Ascending aorta (tissue), 2 donors: ENCODE results near the gene BRF1. TPM values are rescaled to one million over a fixed set of nuclear protein-coding genes. Genes with fewer than 3 reads are reported as not detected.

ENCODE experiments used
- DNase-seq, 2 donors: peaks; one replicate each; pipeline ENCODE4 v3.0.0-alpha.2; 2019; ENCODE audit warnings: low spot score in 2 of 2
- H3K27ac ChIP-seq, 2 donors: fragments of 200-600 bp; sonication (generic); one replicate each; pipeline ENCODE4 v1.5.1; 2016 to 2017; ENCODE audit warnings: mild to moderate bottlenecking in 1 of 2
- H3K27me3 ChIP-seq: fragments of 200-600 bp; sonication (generic); one replicate; pipeline ENCODE4 v1.5.1; 2017
- H3K36me3 ChIP-seq, 2 donors: fragments of 200-600 bp; sonication (generic); one replicate each; pipeline ENCODE4 v1.5.1; 2016
- H3K4me1 ChIP-seq, 2 donors: fragments of 200-600 bp; sonication (generic); one replicate each; pipeline ENCODE4 v1.5.1; 2016 to 2017; ENCODE audit warnings: mild to moderate bottlenecking in 1 of 2
- H3K4me3 ChIP-seq, 2 donors: fragments of 200-600 bp; sonication (generic); one replicate each; pipeline ENCODE4 v1.5.1; 2016 to 2017; ENCODE audit warnings: mild to moderate bottlenecking in 1 of 2
- H3K9me3 ChIP-seq, 2 donors: fragments of 200-600 bp; sonication (generic); one replicate each; pipeline ENCODE4 v1.5.1; 2016
- CTCF ChIP-seq, 3 experiments: fragments of 200-600 bp in 2 of 3; fragments of 450-650 bp in 1 of 3; sonication (generic) in 2 of 3; IDR thresholded peaks; one replicate each; pipeline ENCODE4 v1.5.1; 2016 to 2019; ENCODE audit warnings: antibody characterized with exemption in 3 of 3, mild to moderate bottlenecking in 1 of 3, moderate library complexity in 1 of 3
- intact Hi-C: fragments of 100-400 bp; cut with DNase I; formaldehyde crosslinking; loops from one replicate; pipeline ENCODE4 v1.15.1; 2023
- total RNA-seq: library from RNA; depleted of rRNA; stranded (reverse); fragments of >200 nt; gene quantifications from one replicate; pipeline ENCODE4 v1.1.0, GENCODE V29; 2016

BRF1 gene
- total RNA-seq, 1 donor from 2014 or later = 60.9 TPM

- Histone ChIP-seq H3K4me1 (peaks cover 7 to 26% of the 10 kb centered on the region in 2 donors), H3K27me3 (no peaks in the 10 kb centered on the region), H3K27ac (no peak overlapping the region), H3K9me3 (no peaks in the 10 kb centered on the region), H3K36me3 (no peaks in the 10 kb centered on the region), H3K4me3 (peak overlapping the region; percentile 54 to 56)
- TF ChIP-seq CTCF (IDR thresholded peaks at IDR 0.05) = no peak
- no peak for DNase-seq
- intact Hi-C loops = loop anchor here (10.0 kb wide), 1 partner anchor 1283 kb away; no protein-coding TSS in a partner anchor
These were observed 132.7 kb downstream of the BRF1 start for GRCh38 chr14:105168093-105168420.

GRCh38 chr14:105167303-105168092 is 133.3 kb downstream of the BRF1 start:
- Histone ChIP-seq H3K9me3 (no peaks in the 10 kb centered on the region), H3K4me3 (peak overlapping the region; percentile 54 to 56), H3K27ac (no peak overlapping the region), H3K36me3 (no peaks in the 10 kb centered on the region), H3K4me1 (peaks cover 7 to 26% of the 10 kb centered on the region in 2 donors), H3K27me3 (no peaks in the 10 kb centered on the region)
- peak in 1 of 3 experiments; percentile 9 for TF ChIP-seq CTCF (IDR thresholded peaks at IDR 0.05)
- no peak for DNase-seq
- intact Hi-C loops = loop anchor here (2.0 to 10.0 kb wide), 2 partner anchors 79 to 1283 kb away; no protein-coding TSS in a partner anchor

GRCh38 chr14:105166571-105167302 is 134.1 kb downstream of the BRF1 start:
- no peak for DNase-seq
- TF ChIP-seq CTCF (IDR thresholded peaks at IDR 0.05) = no peak
- Histone ChIP-seq H3K36me3 (no peaks in the 10 kb centered on the region), H3K4me1 (peaks cover 7 to 26% of the 10 kb centered on the region in 2 donors), H3K9me3 (no peaks in the 10 kb centered on the region), H3K4me3 (no peak overlapping the region), H3K27me3 (no peaks in the 10 kb centered on the region), H3K27ac (no peak overlapping the region)
- intact Hi-C loops = loop anchor here (2.0 to 10.0 kb wide), 2 partner anchors 78 to 1282 kb away; no protein-coding TSS in a partner anchor

GRCh38 chr14:105165761-105166485 is 134.9 kb downstream of the BRF1 start:
- no peaks in the 10 kb centered on the region for H3K27me3 ChIP-seq
- H3K4me1 ChIP-seq = peaks cover 5 to 23% of the 10 kb centered on the region in 2 donors
- no peak for TF ChIP-seq CTCF (IDR thresholded peaks at IDR 0.05)
- H3K9me3 ChIP-seq = no peaks in the 10 kb centered on the region
- intact Hi-C loops = loop anchor here (2.0 to 10.0 kb wide), 2 partner anchors 77 to 1281 kb away; no protein-coding TSS in a partner anchor
- no peak for DNase-seq
- H3K27ac ChIP-seq = no peak overlapping the region
- no peaks in the 10 kb centered on the region for H3K36me3 ChIP-seq
- H3K4me3 ChIP-seq = no peak overlapping the region

- DNase-seq = no peak
- Histone ChIP-seq H3K27me3 (no peaks in the 10 kb centered on the region), H3K27ac (no peak overlapping the region), H3K36me3 (no peaks in the 10 kb centered on the region), H3K4me3 (no peak overlapping the region), H3K9me3 (no peaks in the 10 kb centered on the region), H3K4me1 (peaks cover 3 to 16% of the 10 kb centered on the region in 2 donors)
- intact Hi-C loops = loop anchor here (10.0 kb wide), 1 partner anchor 1280 kb away; no protein-coding TSS in a partner anchor
- TF ChIP-seq CTCF (IDR thresholded peaks at IDR 0.05) = no peak
These were observed 135.6 kb downstream of the BRF1 start for GRCh38 chr14:105165134-105165704.
